ENCODE data around the gene TMEM53. TPM values are rescaled to one million over a fixed set of nuclear protein-coding genes. Genes with fewer than 3 reads are reported as not detected.

TMEM53 gene
- total and polyA plus RNA-seq, 2 of the 8 experiments (the other 6 are each of a cell fraction or from before 2014, with no cell fraction given): 6.7 to 27.9 TPM

- 96% methylated on average over 3 of the region's 3 CpGs; no CpG with 5 or more reads in 1 of the 2 experiments for WGBS, 2 experiments (ENCODE audit: extremely low coverage in 1 of 2, insufficient coverage in 1 of 2, insufficient read length in 1 of 2, insufficient replicate concordance in 2 of 2, low coverage in 1 of 2, low lambda C conversion rate in 2 of 2, missing lambda C conversion rate in 1 of 2)
- H4K8ac ChIP-seq (ENCODE audit: extremely low read depth, insufficient read depth, low read length): no peak overlapping the region
- no peak for FAIRE-seq
These were observed 23.9 kb upstream of the TMEM53 start for GRCh38 chr1:44698138-44698537.

More at GRCh38 chr1:44698138-44698537, 23.9 kb upstream of the TMEM53 start:
- H3K14ac ChIP-seq (ENCODE audit: insufficient read length): no peak overlapping the region
- H3K4me3 ChIP-seq (ENCODE audit: extremely low read depth in 1 of 4, insufficient read depth in 2 of 4, low read depth in 3 of 4, low read length in 4 of 4): no peak overlapping the region
- no peak overlapping the region for H3K4me2 ChIP-seq (ENCODE audit: insufficient read depth in 1 of 2, low read depth in 2 of 2, low read length in 2 of 2)
- H3K36me3 ChIP-seq (ENCODE audit: control insufficient read depth in 2 of 4, insufficient read depth in 4 of 4, low read length in 3 of 4): no peaks in the 10 kb centered on the region
- TF ChIP-seq YY1 (IDR thresholded peaks at IDR 0.05; ENCODE audit: low read depth, low read length): no peak
- TF ChIP-seq MAFK (IDR thresholded peaks at IDR 0.05; ENCODE audit: low read depth, low read length): no peak
- TF ChIP-seq SIRT6 (IDR thresholded peaks at IDR 0.05; ENCODE audit: low read length): no peak
- no peak for TF ChIP-seq EGR1 (IDR thresholded peaks at IDR 0.05; ENCODE audit: borderline replicate concordance, low read depth, low read length)
- no peak for TF ChIP-seq SRF (IDR thresholded peaks at IDR 0.05; ENCODE audit: low read depth, low read length)
- no peak for TF ChIP-seq GTF2F1 (IDR thresholded peaks at IDR 0.05; ENCODE audit: borderline replicate concordance, low read depth, low read length)
- no peak for TF ChIP-seq JUND (IDR thresholded peaks at IDR 0.05; ENCODE audit: low read length)
- H3K18ac ChIP-seq (ENCODE audit: extremely low read depth, low read length): no peak overlapping the region
- no peak overlapping the region for H2BK5ac ChIP-seq (ENCODE audit: low read depth, low read length)
- no peaks in the 10 kb centered on the region for H3K4me1 ChIP-seq (replicated peaks in 1 of 4; ENCODE audit: control insufficient read depth in 3 of 4, insufficient read depth in 4 of 4, low read length in 3 of 4)
- H2AFZ ChIP-seq (ENCODE audit: low read length): no peak overlapping the region
- CTCF ChIA-PET (ENCODE audit: partially characterized antibody): interaction anchor here (0.8 to 0.9 kb wide), 2 partner anchors 14 to 19 kb away, joined by 3 read pairs; no protein-coding TSS in a partner anchor
- H3K79me1 ChIP-seq (ENCODE audit: low read depth, low read length): no peaks in the 10 kb centered on the region
- H3K79me2 ChIP-seq (ENCODE audit: control insufficient read depth in 1 of 2, insufficient read depth in 2 of 2, low read length in 2 of 2): no peaks in the 10 kb centered on the region
- H2BK20ac ChIP-seq (ENCODE audit: low read length): no peak overlapping the region
- POLR2A ChIA-PET (ENCODE audit: partially characterized antibody): interaction anchor here (2.3 kb wide), 1 partner anchor 24 kb away, joined by 12 read pairs; no protein-coding TSS in a partner anchor
- no peak overlapping the region for H3K9ac ChIP-seq (replicated peaks in 1 of 4; ENCODE audit: extremely low read depth in 1 of 4, low read depth in 3 of 4, low read length in 3 of 4)
- H2BK15ac ChIP-seq (ENCODE audit: low read length): no peak overlapping the region
- H3K23ac ChIP-seq (ENCODE audit: insufficient read length): no peak overlapping the region
- H3K9me3 ChIP-seq (ENCODE audit: insufficient read depth in 2 of 2, low read depth in 1 of 2, low read length in 1 of 2): no peaks in the 10 kb centered on the region
- H2BK12ac ChIP-seq (ENCODE audit: low read depth, low read length): no peak overlapping the region
- no peak overlapping the region for H3K27ac ChIP-seq (ENCODE audit: low read depth, low read length)
- DNase-seq (ENCODE audit: low read depth in 1 of 2, low spot score in 2 of 2): no peak
- H4K20me1 ChIP-seq (replicated peaks in 1 of 2; ENCODE audit: control insufficient read depth in 1 of 2, insufficient read depth in 2 of 2, low read length in 2 of 2): no peaks in the 10 kb centered on the region
- H4K5ac ChIP-seq (ENCODE audit: insufficient read length, low read depth, low read length): no peak overlapping the region
- no peaks in the 10 kb centered on the region for H3K27me3 ChIP-seq (replicated peaks in 1 of 4; ENCODE audit: control insufficient read depth in 3 of 4, extremely low read depth in 1 of 4, insufficient read depth in 3 of 4, low read length in 3 of 4)
- no peak overlapping the region for H4K91ac ChIP-seq (replicated peaks; ENCODE audit: insufficient read length, low read length)
- no peak overlapping the region for H2BK120ac ChIP-seq (replicated peaks; ENCODE audit: low read depth, low read length)
- H3K4ac ChIP-seq (replicated peaks; ENCODE audit: insufficient read length, low read depth, low read length): no peak overlapping the region
- no peaks in the 10 kb centered on the region for H3K23me2 ChIP-seq (ENCODE audit: low read depth, low read length)
- H2AK5ac ChIP-seq (ENCODE audit: low read depth, low read length): no peak overlapping the region
- no peak overlapping the region for H3K56ac ChIP-seq (replicated peaks; ENCODE audit: insufficient read length, low read depth, low read length)

Data from H1 (cell line).